HepG2 (cell line): ENCODE results near the gene GMEB2. TPM values are rescaled to one million over a fixed set of nuclear protein-coding genes. Genes with fewer than 3 reads are reported as not detected.

ENCODE experiments used
- ARNTL ChIP-seq: sonication (generic); formaldehyde crosslinking; IDR thresholded peaks from 2 replicates; pipeline ENCODE4 v1.4.0; 2020; ENCODE audit warnings: mild to moderate bottlenecking, missing genetic modification reagents
- DNMT1 ChIP-seq: sonication (generic); formaldehyde crosslinking; IDR thresholded peaks from 2 replicates; pipeline ENCODE4 v1.5.1; 2020; ENCODE audit warnings: mild to moderate bottlenecking, missing genetic modification reagents
- GPN1 ChIP-seq: sonication (generic); formaldehyde crosslinking; IDR thresholded peaks from 2 replicates; pipeline ENCODE4 v1.5.1; 2020; ENCODE audit warnings: missing genetic modification reagents, borderline replicate concordance
- HMG20A ChIP-seq: IDR thresholded peaks from 2 replicates; pipeline ENCODE4 v1.6.1; 2016; ENCODE audit warnings: borderline replicate concordance
- HNRNPLL ChIP-seq: fragments of 200-400 bp; formaldehyde crosslinking; IDR thresholded peaks from 2 replicates; pipeline ENCODE4 v1.6.1; 2017; ENCODE audit warnings: mild to moderate bottlenecking, low read depth, low read length; ENCODE audit not compliant: poor library complexity, severe bottlenecking
- ISX ChIP-seq: sonication (generic); formaldehyde crosslinking; conservative IDR thresholded peaks from 2 replicates; pipeline ENCODE4 v1.5.0; 2020; ENCODE audit warnings: missing genetic modification reagents
- MEF2D ChIP-seq: sonication (generic); formaldehyde crosslinking; IDR thresholded peaks from 2 replicates; pipeline ENCODE4 v1.5.1; 2020; ENCODE audit warnings: mild to moderate bottlenecking, missing genetic modification reagents
- MIER2 ChIP-seq: IDR thresholded peaks from 2 replicates; pipeline ENCODE4 v1.6.1; 2016; ENCODE audit warnings: missing biosample characterization, missing genetic modification reagents
- PTBP1 ChIP-seq: fragments of 200-400 bp; formaldehyde crosslinking; IDR thresholded peaks from 2 replicates; pipeline ENCODE4 v1.6.1; 2018; ENCODE audit warnings: low read length, low read depth; ENCODE audit not compliant: poor library complexity, severe bottlenecking
- SALL1 ChIP-seq: sonication (generic); formaldehyde crosslinking; IDR thresholded peaks from 2 replicates; pipeline ENCODE4 v1.8.0; 2022; ENCODE audit warnings: mild to moderate bottlenecking, missing genetic modification reagents
- TRIM24 ChIP-seq: sonication (generic); formaldehyde crosslinking; IDR thresholded peaks from 2 replicates; pipeline ENCODE4 v1.8.0; 2022; ENCODE audit warnings: mild to moderate bottlenecking, missing genetic modification reagents
- ZNF354B ChIP-seq: sonication (generic); formaldehyde crosslinking; IDR thresholded peaks from 2 replicates; pipeline ENCODE4 v1.8.0; 2022; ENCODE audit warnings: mild to moderate bottlenecking, missing genetic modification reagents
- ZNF556 ChIP-seq: sonication (generic); formaldehyde crosslinking; IDR thresholded peaks from 2 replicates; pipeline ENCODE4 v1.4.0; 2020; ENCODE audit warnings: mild to moderate bottlenecking, missing genetic modification reagents, borderline replicate concordance
- polyA plus RNA-seq, 8 experiments: library from polyadenylated mRNA; depleted of rRNA in 3 of 8; stranded (reverse) in 7 of 8; unstranded in 1 of 8; fragments of >200 nt; fragmentation: Illumina TruSeq in 4 of 8; extraction: Trizol in 4 of 8; gene quantifications; 2 replicates each; pipeline versions ENCODE4 v1.2.1 to v1.2.3, GENCODE V29; 2011 to 2016; ENCODE audit warnings: low read depth in 4 of 8, missing spikeins in 1 of 8, mixed read lengths in 1 of 8; ENCODE audit not compliant: insufficient read depth in 1 of 8
- total RNA-seq, 5 experiments: library from RNA; depleted of rRNA; stranded (reverse); fragments of >200 nt; fragmentation: Illumina TruSeq; extraction: Trizol; gene quantifications; 2 replicates each; pipeline ENCODE4 v1.2.3, GENCODE V29; 2016; ENCODE audit warnings: low read depth in 1 of 5
- TF ChIP-seq, protein P1 (sequence below): sonication (generic); formaldehyde crosslinking; IDR thresholded peaks from 2 replicates; pipeline ENCODE4 v1.4.0; 2020; ENCODE audit warnings: low read depth, missing genetic modification reagents
- TF ChIP-seq, protein P2 (sequence below): sonication (generic); formaldehyde crosslinking; IDR thresholded peaks from 2 replicates; pipeline ENCODE4 v1.4.0; 2020; ENCODE audit warnings: missing genetic modification reagents
- TF ChIP-seq, protein P3 (sequence below): sonication (generic); formaldehyde crosslinking; conservative IDR thresholded peaks from 2 replicates; pipeline ENCODE4 v1.4.0; 2020; ENCODE audit warnings: mild to moderate bottlenecking, missing genetic modification reagents, moderate library complexity
- TF ChIP-seq, protein P4 (sequence below): sonication (generic); formaldehyde crosslinking; IDR thresholded peaks from 2 replicates; pipeline ENCODE4 v1.5.0; 2020; ENCODE audit warnings: missing genetic modification reagents, mild to moderate bottlenecking, borderline replicate concordance

GMEB2 gene
- total and polyA plus RNA-seq, 2 of the 13 experiments (the other 11 are each of a cell fraction or from before 2014, with no cell fraction given) = 10.6 to 12.4 TPM

DNA sequence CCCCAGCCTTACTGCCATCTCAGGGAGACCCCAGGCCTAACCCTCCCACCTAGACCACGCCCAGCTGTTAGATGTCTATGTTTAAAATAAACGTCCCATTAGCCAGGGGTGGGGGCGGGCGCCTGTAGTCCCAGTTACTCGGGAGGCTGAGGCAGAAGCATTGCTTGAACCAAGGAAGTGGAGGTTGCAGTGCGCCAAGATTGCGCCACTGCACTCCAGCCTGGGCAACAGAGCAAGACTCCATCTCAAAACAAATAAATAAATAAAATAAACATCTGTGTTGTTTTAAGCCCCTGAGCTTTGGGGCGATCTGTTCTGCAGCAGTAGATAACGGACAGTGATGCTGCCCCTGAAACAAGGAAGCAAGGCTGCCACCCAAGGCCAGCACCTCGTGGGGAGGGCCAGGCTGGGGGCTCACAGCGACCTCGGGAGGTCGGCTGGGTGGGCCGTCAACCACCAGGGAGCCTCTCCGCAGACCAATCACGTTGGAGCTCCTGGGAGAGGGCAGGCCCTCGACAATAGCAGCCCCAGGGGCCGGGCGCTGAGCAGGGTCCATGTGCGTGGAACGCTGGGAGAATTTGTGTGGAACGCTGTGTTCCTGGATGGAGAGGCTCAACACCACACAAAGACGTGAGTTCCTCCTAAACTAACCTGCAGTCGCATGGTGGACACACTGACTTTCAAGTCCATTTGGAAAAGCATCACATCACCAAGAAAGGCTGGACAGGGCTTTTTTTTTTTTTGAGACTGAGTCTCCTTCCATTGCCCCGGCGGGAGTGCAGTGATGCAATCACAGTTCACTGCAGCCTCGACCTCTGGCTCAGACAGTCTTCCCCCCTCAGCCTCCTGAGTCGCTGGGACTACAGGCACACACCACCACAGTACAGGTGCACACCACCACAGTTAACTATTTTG, 51.8 kb downstream of the GMEB2 start (continued):
- TF ChIP-seq, protein P1, sequence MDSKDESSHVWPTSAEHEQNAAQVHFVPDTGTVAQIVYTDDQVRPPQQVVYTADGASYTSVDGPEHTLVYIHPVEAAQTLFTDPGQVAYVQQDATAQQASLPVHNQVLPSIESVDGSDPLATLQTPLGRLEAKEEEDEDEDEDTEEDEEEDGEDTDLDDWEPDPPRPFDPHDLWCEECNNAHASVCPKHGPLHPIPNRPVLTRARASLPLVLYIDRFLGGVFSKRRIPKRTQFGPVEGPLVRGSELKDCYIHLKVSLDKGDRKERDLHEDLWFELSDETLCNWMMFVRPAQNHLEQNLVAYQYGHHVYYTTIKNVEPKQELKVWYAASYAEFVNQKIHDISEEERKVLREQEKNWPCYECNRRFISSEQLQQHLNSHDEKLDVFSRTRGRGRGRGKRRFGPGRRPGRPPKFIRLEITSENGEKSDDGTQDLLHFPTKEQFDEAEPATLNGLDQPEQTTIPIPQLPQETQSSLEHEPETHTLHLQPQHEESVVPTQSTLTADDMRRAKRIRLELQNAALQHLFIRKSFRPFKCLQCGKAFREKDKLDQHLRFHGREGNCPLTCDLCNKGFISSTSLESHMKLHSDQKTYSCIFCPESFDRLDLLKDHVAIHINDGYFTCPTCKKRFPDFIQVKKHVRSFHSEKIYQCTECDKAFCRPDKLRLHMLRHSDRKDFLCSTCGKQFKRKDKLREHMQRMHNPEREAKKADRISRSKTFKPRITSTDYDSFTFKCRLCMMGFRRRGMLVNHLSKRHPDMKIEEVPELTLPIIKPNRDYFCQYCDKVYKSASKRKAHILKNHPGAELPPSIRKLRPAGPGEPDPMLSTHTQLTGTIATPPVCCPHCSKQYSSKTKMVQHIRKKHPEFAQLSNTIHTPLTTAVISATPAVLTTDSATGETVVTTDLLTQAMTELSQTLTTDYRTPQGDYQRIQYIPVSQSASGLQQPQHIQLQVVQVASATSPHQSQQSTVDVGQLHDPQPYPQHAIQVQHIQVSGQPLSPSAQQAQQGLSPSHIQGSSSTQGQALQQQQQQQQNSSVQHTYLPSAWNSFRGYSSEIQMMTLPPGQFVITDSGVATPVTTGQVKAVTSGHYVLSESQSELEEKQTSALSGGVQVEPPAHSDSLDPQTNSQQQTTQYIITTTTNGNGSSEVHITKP (CRISPR knock-in tag) = no peak
- 0 out of 2 replicates have a peak, but pooled peaks have one; percentile 24 for TF ChIP-seq ZNF556 (CRISPR knock-in tag)
- no peak for TF ChIP-seq ISX (CRISPR knock-in tag)
- no peak for TF ChIP-seq MIER2
- TF ChIP-seq ZNF354B (CRISPR knock-in tag) = no peak
- peak; percentile 47 for TF ChIP-seq HNRNPLL
- TF ChIP-seq PTBP1 = no peak
- TF ChIP-seq, protein P2, sequence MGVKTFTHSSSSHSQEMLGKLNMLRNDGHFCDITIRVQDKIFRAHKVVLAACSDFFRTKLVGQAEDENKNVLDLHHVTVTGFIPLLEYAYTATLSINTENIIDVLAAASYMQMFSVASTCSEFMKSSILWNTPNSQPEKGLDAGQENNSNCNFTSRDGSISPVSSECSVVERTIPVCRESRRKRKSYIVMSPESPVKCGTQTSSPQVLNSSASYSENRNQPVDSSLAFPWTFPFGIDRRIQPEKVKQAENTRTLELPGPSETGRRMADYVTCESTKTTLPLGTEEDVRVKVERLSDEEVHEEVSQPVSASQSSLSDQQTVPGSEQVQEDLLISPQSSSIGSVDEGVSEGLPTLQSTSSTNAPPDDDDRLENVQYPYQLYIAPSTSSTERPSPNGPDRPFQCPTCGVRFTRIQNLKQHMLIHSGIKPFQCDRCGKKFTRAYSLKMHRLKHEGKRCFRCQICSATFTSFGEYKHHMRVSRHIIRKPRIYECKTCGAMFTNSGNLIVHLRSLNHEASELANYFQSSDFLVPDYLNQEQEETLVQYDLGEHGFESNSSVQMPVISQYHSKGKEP (CRISPR knock-in tag) = no peak
- no peak for TF ChIP-seq GPN1 (CRISPR knock-in tag)
- peak; percentile 59; the same call in 1 of the 2 replicates for TF ChIP-seq ARNTL
- TF ChIP-seq MEF2D (CRISPR knock-in tag) = peak; percentile 29; the same call in 1 of the 2 replicates
- TF ChIP-seq, protein P3, sequence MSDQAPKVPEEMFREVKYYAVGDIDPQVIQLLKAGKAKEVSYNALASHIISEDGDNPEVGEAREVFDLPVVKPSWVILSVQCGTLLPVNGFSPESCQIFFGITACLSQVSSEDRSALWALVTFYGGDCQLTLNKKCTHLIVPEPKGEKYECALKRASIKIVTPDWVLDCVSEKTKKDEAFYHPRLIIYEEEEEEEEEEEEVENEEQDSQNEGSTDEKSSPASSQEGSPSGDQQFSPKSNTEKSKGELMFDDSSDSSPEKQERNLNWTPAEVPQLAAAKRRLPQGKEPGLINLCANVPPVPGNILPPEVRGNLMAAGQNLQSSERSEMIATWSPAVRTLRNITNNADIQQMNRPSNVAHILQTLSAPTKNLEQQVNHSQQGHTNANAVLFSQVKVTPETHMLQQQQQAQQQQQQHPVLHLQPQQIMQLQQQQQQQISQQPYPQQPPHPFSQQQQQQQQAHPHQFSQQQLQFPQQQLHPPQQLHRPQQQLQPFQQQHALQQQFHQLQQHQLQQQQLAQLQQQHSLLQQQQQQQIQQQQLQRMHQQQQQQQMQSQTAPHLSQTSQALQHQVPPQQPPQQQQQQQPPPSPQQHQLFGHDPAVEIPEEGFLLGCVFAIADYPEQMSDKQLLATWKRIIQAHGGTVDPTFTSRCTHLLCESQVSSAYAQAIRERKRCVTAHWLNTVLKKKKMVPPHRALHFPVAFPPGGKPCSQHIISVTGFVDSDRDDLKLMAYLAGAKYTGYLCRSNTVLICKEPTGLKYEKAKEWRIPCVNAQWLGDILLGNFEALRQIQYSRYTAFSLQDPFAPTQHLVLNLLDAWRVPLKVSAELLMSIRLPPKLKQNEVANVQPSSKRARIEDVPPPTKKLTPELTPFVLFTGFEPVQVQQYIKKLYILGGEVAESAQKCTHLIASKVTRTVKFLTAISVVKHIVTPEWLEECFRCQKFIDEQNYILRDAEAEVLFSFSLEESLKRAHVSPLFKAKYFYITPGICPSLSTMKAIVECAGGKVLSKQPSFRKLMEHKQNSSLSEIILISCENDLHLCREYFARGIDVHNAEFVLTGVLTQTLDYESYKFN (CRISPR knock-in tag) = no peak; the same call in 1 of the 2 replicates
- no peak for TF ChIP-seq DNMT1 (CRISPR knock-in tag)
- TF ChIP-seq TRIM24 (CRISPR knock-in tag) = no peak
- TF ChIP-seq, protein P4, sequence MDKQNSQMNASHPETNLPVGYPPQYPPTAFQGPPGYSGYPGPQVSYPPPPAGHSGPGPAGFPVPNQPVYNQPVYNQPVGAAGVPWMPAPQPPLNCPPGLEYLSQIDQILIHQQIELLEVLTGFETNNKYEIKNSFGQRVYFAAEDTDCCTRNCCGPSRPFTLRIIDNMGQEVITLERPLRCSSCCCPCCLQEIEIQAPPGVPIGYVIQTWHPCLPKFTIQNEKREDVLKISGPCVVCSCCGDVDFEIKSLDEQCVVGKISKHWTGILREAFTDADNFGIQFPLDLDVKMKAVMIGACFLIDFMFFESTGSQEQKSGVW (CRISPR knock-in tag) = no peak
- TF ChIP-seq HMG20A (CRISPR knock-in tag) = no peak
- peak; percentile 26 for TF ChIP-seq SALL1 (CRISPR knock-in tag)
